ENCODE measurements around the gene PROZ. TPM values are rescaled to one million over a fixed set of nuclear protein-coding genes. Genes with fewer than 3 reads are reported as not detected.

PROZ gene
- total RNA-seq, 1 donor from 2014 or later = not detected

DNA sequence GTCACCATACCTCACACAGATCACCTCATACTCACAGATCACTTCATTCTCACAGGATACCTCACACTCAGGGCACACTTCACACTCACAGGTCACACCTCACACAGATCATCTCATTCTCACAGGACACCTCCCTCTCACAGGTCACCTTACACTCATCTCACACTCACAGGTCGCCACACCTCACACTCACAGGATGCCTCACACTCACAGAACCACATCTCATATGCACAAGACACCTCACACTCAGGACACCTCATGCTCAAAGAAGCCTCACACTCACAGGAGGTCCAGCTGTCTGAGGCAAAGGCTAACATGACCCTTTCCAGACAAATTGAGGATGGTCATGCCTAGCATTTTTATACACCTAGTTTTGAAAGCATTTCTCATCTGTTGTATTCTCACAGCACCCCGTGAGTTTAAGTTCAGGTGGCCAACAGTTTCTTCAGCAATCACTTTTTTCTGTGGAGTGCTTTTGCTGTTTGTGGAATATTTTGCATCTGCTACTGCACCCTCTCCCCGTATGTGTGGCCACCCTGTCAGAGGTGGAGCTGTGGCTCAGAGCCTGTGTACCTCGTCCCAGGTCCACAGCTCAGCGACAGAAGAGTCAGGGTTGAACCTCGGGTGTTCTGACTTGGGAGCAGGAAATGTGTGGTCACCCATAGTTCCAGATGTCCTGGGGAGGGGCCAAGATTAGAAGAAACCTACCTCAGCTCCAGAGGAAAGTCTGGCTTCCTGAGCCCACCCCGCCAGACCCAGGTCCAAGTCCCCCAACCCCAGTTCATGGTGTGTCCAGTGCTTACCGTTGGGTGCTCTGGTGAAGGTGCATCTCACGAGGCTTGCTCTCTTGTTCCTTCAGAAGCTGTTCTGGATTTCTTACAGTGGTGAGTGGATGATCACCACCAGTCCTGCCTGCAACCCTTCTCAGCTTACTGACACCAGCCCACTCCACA lies 45.3 kb upstream of the PROZ start:
- peaks cover 15% of the 10 kb centered on the region for H3K27me3 ChIP-seq (ENCODE audit: control insufficient read depth, insufficient read depth, low read length)
- FAIRE-seq = no peak
- no peak overlapping the region for H3K4me3 ChIP-seq (ENCODE audit: low read depth, low read length)
- TF ChIP-seq, protein P1, sequence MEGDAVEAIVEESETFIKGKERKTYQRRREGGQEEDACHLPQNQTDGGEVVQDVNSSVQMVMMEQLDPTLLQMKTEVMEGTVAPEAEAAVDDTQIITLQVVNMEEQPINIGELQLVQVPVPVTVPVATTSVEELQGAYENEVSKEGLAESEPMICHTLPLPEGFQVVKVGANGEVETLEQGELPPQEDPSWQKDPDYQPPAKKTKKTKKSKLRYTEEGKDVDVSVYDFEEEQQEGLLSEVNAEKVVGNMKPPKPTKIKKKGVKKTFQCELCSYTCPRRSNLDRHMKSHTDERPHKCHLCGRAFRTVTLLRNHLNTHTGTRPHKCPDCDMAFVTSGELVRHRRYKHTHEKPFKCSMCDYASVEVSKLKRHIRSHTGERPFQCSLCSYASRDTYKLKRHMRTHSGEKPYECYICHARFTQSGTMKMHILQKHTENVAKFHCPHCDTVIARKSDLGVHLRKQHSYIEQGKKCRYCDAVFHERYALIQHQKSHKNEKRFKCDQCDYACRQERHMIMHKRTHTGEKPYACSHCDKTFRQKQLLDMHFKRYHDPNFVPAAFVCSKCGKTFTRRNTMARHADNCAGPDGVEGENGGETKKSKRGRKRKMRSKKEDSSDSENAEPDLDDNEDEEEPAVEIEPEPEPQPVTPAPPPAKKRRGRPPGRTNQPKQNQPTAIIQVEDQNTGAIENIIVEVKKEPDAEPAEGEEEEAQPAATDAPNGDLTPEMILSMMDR (IDR thresholded peaks at IDR 0.05; ENCODE audit: insufficient read depth, low read length, severe bottlenecking) = no peak
- no peaks in the 10 kb centered on the region for H3K36me3 ChIP-seq (ENCODE audit: control insufficient read depth, insufficient read depth, low read length)
- no peak for DNase-seq (ENCODE audit: low read depth)

DNA sequence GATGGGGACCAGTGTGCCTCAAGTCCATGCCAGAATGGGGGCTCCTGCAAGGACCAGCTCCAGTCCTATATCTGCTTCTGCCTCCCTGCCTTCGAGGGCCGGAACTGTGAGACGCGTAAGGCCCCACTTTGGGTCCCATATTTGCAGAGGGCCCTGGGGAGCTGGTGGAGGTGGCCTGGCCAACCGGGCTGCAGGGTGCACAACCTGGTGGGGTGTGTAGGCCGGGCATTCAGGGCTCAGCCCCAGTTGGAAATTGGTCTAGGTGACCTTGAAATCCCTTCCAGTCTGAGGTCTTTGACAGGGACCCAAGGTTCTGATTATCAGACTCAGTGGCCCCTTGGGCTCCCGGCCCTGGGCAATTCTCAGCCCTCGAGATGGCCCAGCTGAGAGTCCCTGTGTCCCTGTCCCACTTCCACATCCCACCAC lies 44.6 kb upstream of the PROZ start:
- DNase-seq (ENCODE audit: low read depth) (no peak), FAIRE-seq (no peak)
- H3K27me3 ChIP-seq (ENCODE audit: control insufficient read depth, insufficient read depth, low read length) = peaks cover 15% of the 10 kb centered on the region
- TF ChIP-seq, protein P1 (IDR thresholded peaks at IDR 0.05; ENCODE audit: insufficient read depth, low read length, severe bottlenecking) = no peak
- no peaks in the 10 kb centered on the region for H3K36me3 ChIP-seq (ENCODE audit: control insufficient read depth, insufficient read depth, low read length)
- no peak overlapping the region for H3K4me3 ChIP-seq (ENCODE audit: low read depth, low read length)

- Histone ChIP-seq H3K36me3 (ENCODE audit: control insufficient read depth, insufficient read depth, low read length) (no peaks in the 10 kb centered on the region), H3K27me3 (ENCODE audit: control insufficient read depth, insufficient read depth, low read length) (peaks cover 11% of the 10 kb centered on the region), H3K4me3 (ENCODE audit: low read depth, low read length) (no peak overlapping the region)
- no peak for DNase-seq (ENCODE audit: low read depth)
- TF ChIP-seq, protein P1 (IDR thresholded peaks at IDR 0.05; ENCODE audit: insufficient read depth, low read length, severe bottlenecking) = no peak
- no peak for FAIRE-seq
Measured at GRCh38 chr13:113114511-113115362, 43.7 kb upstream of the PROZ start.

DNA sequence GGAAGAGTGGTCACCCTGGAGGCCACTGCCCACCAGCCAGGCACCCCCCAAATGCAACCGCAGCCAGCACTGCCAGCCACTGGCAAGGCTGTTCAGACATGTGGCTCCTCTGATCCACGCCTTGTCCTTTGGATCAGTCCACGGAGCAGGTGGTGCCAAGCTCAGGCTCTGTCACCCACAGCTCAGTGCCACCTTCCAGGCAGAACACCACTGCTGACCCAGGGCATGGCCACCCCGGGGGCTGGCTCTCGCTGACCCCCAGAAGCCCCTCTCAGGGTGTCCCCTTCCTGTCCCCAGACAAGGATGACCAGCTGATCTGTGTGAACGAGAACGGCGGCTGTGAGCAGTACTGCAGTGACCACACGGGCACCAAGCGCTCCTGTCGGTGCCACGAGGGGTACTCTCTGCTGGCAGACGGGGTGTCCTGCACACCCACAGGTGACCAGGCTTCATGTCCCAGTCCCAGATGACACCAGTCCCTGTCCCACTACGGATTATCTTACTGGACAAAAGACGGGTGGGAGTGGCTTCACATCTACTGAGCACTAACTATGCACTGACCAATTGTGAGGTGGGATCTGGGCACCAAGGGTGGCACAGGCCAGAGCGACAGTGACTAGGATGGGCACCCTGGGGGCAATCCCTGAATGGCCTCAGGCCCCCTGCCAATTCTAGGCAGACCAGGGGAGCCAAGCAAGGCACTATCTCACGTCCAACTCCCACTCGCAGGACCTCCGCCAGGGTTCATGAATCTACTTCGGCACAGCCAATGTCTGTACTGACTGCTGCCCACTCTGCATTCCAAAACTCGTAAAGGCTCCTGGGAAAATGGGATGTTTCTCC lies 42.9 kb upstream of the PROZ start:
- TF ChIP-seq, protein P1 (IDR thresholded peaks at IDR 0.05; ENCODE audit: insufficient read depth, low read length, severe bottlenecking) = no peak
- no peak overlapping the region for H3K4me3 ChIP-seq (ENCODE audit: low read depth, low read length)
- H3K27me3 ChIP-seq (ENCODE audit: control insufficient read depth, insufficient read depth, low read length) = peaks cover 5% of the 10 kb centered on the region
- no peak for FAIRE-seq
- no peak for DNase-seq (ENCODE audit: low read depth)
- H3K36me3 ChIP-seq (ENCODE audit: control insufficient read depth, insufficient read depth, low read length) = no peaks in the 10 kb centered on the region

GRCh38 chr13:113116206-113116800 lies 42.1 kb upstream of the PROZ start:
- no peak for DNase-seq (ENCODE audit: low read depth)
- Histone ChIP-seq H3K36me3 (ENCODE audit: control insufficient read depth, insufficient read depth, low read length) (no peaks in the 10 kb centered on the region), H3K27me3 (ENCODE audit: control insufficient read depth, insufficient read depth, low read length) (no peaks in the 10 kb centered on the region), H3K4me3 (ENCODE audit: low read depth, low read length) (no peak overlapping the region)
- no peak for FAIRE-seq
- TF ChIP-seq, protein P1 (IDR thresholded peaks at IDR 0.05; ENCODE audit: insufficient read depth, low read length, severe bottlenecking) = no peak

Measured in bronchial epithelial cell (primary cell).